HepG2 (cell line): ENCODE data around the gene PPP2R2C. TPM values are rescaled to one million over a fixed set of nuclear protein-coding genes. Genes with fewer than 3 reads are reported as not detected.

ENCODE experiments used
- ATAC-seq: fragments of 200-7000 bp; cut with Tn5 transposase; 3 replicates; pipeline ENCODE4 v1.9.1; 2020; ENCODE audit warnings: mild to moderate bottlenecking, moderate library complexity
- BruUV-seq: library from RNA; stranded (reverse); fragments of 400-500 nt; replicated peaks from 2 replicates; lab custom pipeline; 2021; lab: Mats Ljungman, UMichigan
- CTCF ChIA-PET: fragments of 300-600 bp; formaldehyde crosslinking; extraction: SDS; loops from one replicate; lab custom pipeline; 2021; ENCODE audit warnings: low total read pairs, inconsistent platforms, low intra/inter-chr PET ratio; lab: Yijun Ruan, JAX
- POLR2A ChIA-PET: fragments of 350-600 bp; sonication (Branson Sonifier 250); formaldehyde crosslinking; loops from one replicate; lab custom pipeline; 2020; ENCODE audit warnings: antibody characterized with exemption, inconsistent platforms; lab: Yijun Ruan, JAX
- DNase-seq: peaks from one replicate; pipeline ENCODE4 v3.0.0-alpha.2; 2015; ENCODE audit warnings: low spot score
- FAIRE-seq: peaks from 3 replicates; lab custom pipeline; 2011; peaks lifted over from hg19 to GRCh38; lab: Jason Lieb, UNC
- H2AFZ ChIP-seq: one replicate; pipeline ENCODE4 v1.6.1; 2011; ENCODE audit warnings: low read length, inconsistent platforms
- H3K27ac ChIP-seq: fragments of 300-600 bp; 3 replicates; pipeline ENCODE4 v1.8.0; 2011; ENCODE audit warnings: mixed run types, mild to moderate bottlenecking, mixed read lengths, low read length, inconsistent platforms; ENCODE audit not compliant: insufficient read depth; ENCODE audit errors: extremely low read length
- H3K27me3 ChIP-seq, 2 experiments: fragments of 200-600 bp in 1 of 2; 2 replicates in 1 of 2; 3 replicates in 1 of 2; pipeline versions ENCODE4 v1.6.0 to v1.8.0; 2011; ENCODE audit warnings: low read length in 2 of 2, mild to moderate bottlenecking in 2 of 2, moderate library complexity in 2 of 2, inconsistent platforms in 1 of 2; ENCODE audit not compliant: insufficient read depth in 2 of 2, control insufficient read depth in 1 of 2
- H3K36me3 ChIP-seq, 2 experiments: fragments of 200-600 bp in 1 of 2; replicated peaks in 1 of 2; 2 replicates in 1 of 2; 3 replicates in 1 of 2; pipeline versions ENCODE4 v1.5.1 to v1.8.0; 2011; ENCODE audit warnings: low read length in 2 of 2, inconsistent platforms in 1 of 2; ENCODE audit not compliant: insufficient read depth in 2 of 2, control insufficient read depth in 1 of 2
- H3K4me1 ChIP-seq: 2 replicates; pipeline ENCODE4 v1.5.1; 2012; ENCODE audit warnings: low read length, inconsistent platforms; ENCODE audit not compliant: insufficient read depth
- H3K4me2 ChIP-seq: 2 replicates; pipeline ENCODE4 v1.6.0; 2011; ENCODE audit warnings: low read depth, low read length, inconsistent platforms
- H3K4me3 ChIP-seq, 3 experiments: fragments of 200-600 bp in 1 of 3; sonication (generic), shearing (Covaris generic) in 1 of 3; replicated peaks in 1 of 3; 2 replicates each; pipeline ENCODE4 v1.5.1; 2011 to 2016; ENCODE audit warnings: low read length in 3 of 3, inconsistent platforms in 2 of 3, low read depth in 2 of 3, mild to moderate bottlenecking in 2 of 3, control low read depth in 1 of 3, mixed read lengths in 1 of 3; ENCODE audit not compliant: insufficient read depth in 1 of 3
- H3K79me2 ChIP-seq: one replicate; pipeline ENCODE4 v1.6.1; 2011; ENCODE audit warnings: low read length, inconsistent platforms; ENCODE audit not compliant: insufficient read depth
- H3K9ac ChIP-seq: 2 replicates; pipeline ENCODE4 v1.6.0; 2011; ENCODE audit warnings: mild to moderate bottlenecking, low read depth, low read length, inconsistent platforms; ENCODE audit not compliant: insufficient read depth
- H3K9me3 ChIP-seq: 2 replicates; pipeline ENCODE4 v1.5.1; 2012; ENCODE audit warnings: mild to moderate bottlenecking, low read length
- H4K20me1 ChIP-seq: 2 replicates; pipeline ENCODE4 v1.6.0; 2011; ENCODE audit warnings: inconsistent platforms, mild to moderate bottlenecking, low read length, moderate library complexity; ENCODE audit not compliant: insufficient read depth
- CCAR2 ChIP-seq: fragments of 200-400 bp; formaldehyde crosslinking; optimal IDR thresholded peaks from 2 replicates; pipeline ENCODE3; 2018; ENCODE audit warnings: low read depth, mild to moderate bottlenecking, low read length, moderate library complexity
- CTCF ChIP-seq: sonication (generic); formaldehyde crosslinking; IDR thresholded peaks from 2 replicates; pipeline ENCODE4 v1.5.0; 2020; ENCODE audit warnings: mild to moderate bottlenecking, missing genetic modification reagents, moderate library complexity
- E2F5 ChIP-seq: sonication (generic); formaldehyde crosslinking; conservative IDR thresholded peaks from 2 replicates; pipeline ENCODE4 v1.4.0; 2020; ENCODE audit warnings: missing genetic modification reagents
- ETV5 ChIP-seq: IDR thresholded peaks from 2 replicates; pipeline ENCODE4 v1.6.1; 2018; ENCODE audit warnings: missing biosample characterization, missing genetic modification reagents, inconsistent platforms, borderline replicate concordance
- FOXP1 ChIP-seq, 2 experiments: fragments of 450-650 bp in 1 of 2; IDR thresholded peaks; 2 replicates each; pipeline ENCODE4 v1.6.1; 2017 to 2018; ENCODE audit warnings: antibody characterized with exemption in 1 of 2
- NONO ChIP-seq, 2 experiments: fragments of 450-650 bp in 1 of 2; sonication (generic) in 1 of 2; formaldehyde crosslinking in 1 of 2; IDR thresholded peaks in 1 of 2; conservative IDR thresholded peaks in 1 of 2; 2 replicates each; pipeline versions ENCODE4 v1.6.1 to v1.8.0; 2017 to 2022; ENCODE audit warnings: mild to moderate bottlenecking in 1 of 2, missing genetic modification reagents in 1 of 2, moderate library complexity in 1 of 2
- PCBP2 ChIP-seq: fragments of 200-400 bp; formaldehyde crosslinking; optimal IDR thresholded peaks from 2 replicates; pipeline ENCODE3; 2018; ENCODE audit warnings: low read length, low read depth; ENCODE audit not compliant: poor library complexity, severe bottlenecking
- TRAFD1 ChIP-seq: sonication (generic); formaldehyde crosslinking; IDR thresholded peaks from 2 replicates; pipeline ENCODE4 v1.5.1; 2020; ENCODE audit warnings: missing genetic modification reagents, mild to moderate bottlenecking, borderline replicate concordance
- ZBTB43 ChIP-seq: sonication (generic); formaldehyde crosslinking; conservative IDR thresholded peaks from 2 replicates; pipeline ENCODE4 v1.4.0; 2020; ENCODE audit warnings: missing genetic modification reagents
- ZNF549 ChIP-seq: sonication (generic); formaldehyde crosslinking; IDR thresholded peaks from 2 replicates; pipeline ENCODE4 v1.5.0; 2020; ENCODE audit warnings: missing genetic modification reagents
- ZNF597 ChIP-seq: sonication (generic); formaldehyde crosslinking; IDR thresholded peaks from 2 replicates; pipeline ENCODE4 v1.5.0; 2020; ENCODE audit warnings: missing genetic modification reagents
- ZNF770 ChIP-seq: sonication (generic); formaldehyde crosslinking; IDR thresholded peaks from 2 replicates; pipeline ENCODE4 v1.5.0; 2020; ENCODE audit warnings: mild to moderate bottlenecking, missing genetic modification reagents
- WGBS: methylation state at CpG from one replicate; pipeline ENCODE4 v1.1.6; 2017; ENCODE audit warnings: low lambda C conversion rate; 5-methylcytosine and 5-hydroxymethylcytosine counted together
- in situ Hi-C: cut with HindIII; loops from 2 replicates; pipeline ENCODE4 v1.10.0; 2017; ENCODE audit warnings: low pct_unique_long_range_greater_than_20kb; ENCODE audit not compliant: extremely low pct_ligation_motif_present
- intact Hi-C: fragments of 100-400 bp; cut with micrococcal nuclease; formaldehyde crosslinking; loops from one replicate; pipeline ENCODE4 v1.10.0; 2022; ENCODE audit not compliant: unreplicated experiment
- polyA plus RNA-seq, 8 experiments: library from polyadenylated mRNA; depleted of rRNA in 3 of 8; stranded (reverse) in 7 of 8; unstranded in 1 of 8; fragments of >200 nt; fragmentation: Illumina TruSeq in 4 of 8; extraction: Trizol in 4 of 8; gene quantifications; 2 replicates each; pipeline versions ENCODE4 v1.2.1 to v1.2.3, GENCODE V29; 2011 to 2016; ENCODE audit warnings: low read depth in 4 of 8, missing spikeins in 1 of 8, mixed read lengths in 1 of 8; ENCODE audit not compliant: insufficient read depth in 1 of 8
- total RNA-seq, 5 experiments: library from RNA; depleted of rRNA; stranded (reverse); fragments of >200 nt; fragmentation: Illumina TruSeq; extraction: Trizol; gene quantifications; 2 replicates each; pipeline ENCODE4 v1.2.3, GENCODE V29; 2016; ENCODE audit warnings: low read depth in 1 of 5

PPP2R2C gene
- total and polyA plus RNA-seq, 2 of the 13 experiments (the other 11 are each of a cell fraction or from before 2014, with no cell fraction given) = 0.60 to 8.6 TPM

GRCh38 chr4:6474053-6474568 lies 1.7 kb upstream of the PPP2R2C start:
- Histone ChIP-seq H3K4me2 (no peak overlapping the region), H3K4me1 (no peaks in the 10 kb centered on the region), H3K36me3 (no peaks in the 10 kb centered on the region), H3K27me3 (peaks cover 16 to 56% of the 10 kb centered on the region in 2 experiments; a peak in 4 of 5 replicates), H3K4me3 (no peak overlapping the region), H3K79me2 (no peaks in the 10 kb centered on the region), H3K9me3 (no peaks in the 10 kb centered on the region), H3K9ac (no peak overlapping the region), H4K20me1 (no peaks in the 10 kb centered on the region), H3K27ac (no peak overlapping the region), H2AFZ (no peak overlapping the region)
- DNase-seq (peak; percentile 12), ATAC-seq (peak; percentile 64), FAIRE-seq (no peak)
- 19% methylated on average over 5 of the region's 5 CpGs for WGBS
- no TSS peak for BruUV-seq
- CTCF ChIA-PET = no interaction called here
- POLR2A ChIA-PET = no interaction called here
- intact Hi-C loops = loop anchor here (5.0 kb wide), 1 partner anchor 73 kb away; no protein-coding TSS in a partner anchor
- in situ Hi-C loops = no loop called here
- no peak for TF ChIP-seq PCBP2
- no peak for TF ChIP-seq CCAR2
- no peak for TF ChIP-seq ETV5 (CRISPR knock-in tag)
- TF ChIP-seq FOXP1 (IDR thresholded peaks at IDR 0.05) = no peak
- TF ChIP-seq FOXP1 (CRISPR knock-in tag; IDR thresholded peaks at IDR 0.05) = no peak
- TF ChIP-seq ZNF549 = no peak
- no peak for TF ChIP-seq ZNF597 (CRISPR knock-in tag)
- no peak for TF ChIP-seq NONO (IDR thresholded peaks at IDR 0.05)
- no peak for TF ChIP-seq NONO (CRISPR knock-in tag; conservative IDR thresholded peaks at IDR 0.05)
- no peak for TF ChIP-seq E2F5 (CRISPR knock-in tag)
- no peak for TF ChIP-seq TRAFD1 (CRISPR knock-in tag)
- TF ChIP-seq CTCF (CRISPR knock-in tag) = peak; percentile 53
- no peak for TF ChIP-seq ZBTB43
- TF ChIP-seq ZNF770 (CRISPR knock-in tag) = no peak
